HL-60 (cell line): ENCODE data around the gene NAPSA.

ENCODE experiments used
- DNase-seq, 2 experiments: peaks; one replicate each; pipeline ENCODE4 v3.0.0-alpha.2; 2010 to 2020; ENCODE audit warnings: low read depth in 1 of 2, low spot score in 1 of 2
- H3K27ac ChIP-seq: fragments of 250-450 bp; sonication (Bioruptor Pico); replicated peaks from 2 replicates; pipeline ENCODE4 v1.5.1; 2020; ENCODE audit warnings: mild to moderate bottlenecking, moderate library complexity
- H3K27me3 ChIP-seq: fragments of 250-450 bp; sonication (Bioruptor Pico); 2 replicates; pipeline ENCODE4 v1.5.1; 2021; ENCODE audit warnings: mild to moderate bottlenecking, moderate library complexity; ENCODE audit not compliant: insufficient read depth, poor library complexity, severe bottlenecking
- H3K4me3 ChIP-seq: replicated peaks from 2 replicates; pipeline ENCODE4 v1.5.1; 2011; ENCODE audit warnings: mild to moderate bottlenecking, control low read depth, low read length; ENCODE audit not compliant: insufficient read depth
- GABPA ChIP-seq: IDR thresholded peaks from 2 replicates; pipeline ENCODE4 v1.6.1; 2012; ENCODE audit warnings: low read depth
- POLR2AphosphoS5 ChIP-seq: IDR thresholded peaks from 2 replicates; pipeline ENCODE4 v1.6.1; 2012; ENCODE audit warnings: low read depth
- SPI1 ChIP-seq: IDR thresholded peaks from 2 replicates; pipeline ENCODE4 v1.6.1; 2012; ENCODE audit warnings: low read depth, mild to moderate bottlenecking, borderline replicate concordance
- TF ChIP-seq, protein P1 (sequence below): IDR thresholded peaks from one replicate; pipeline ENCODE4 v1.5.1; 2011; ENCODE audit warnings: low read length, control low read depth, inconsistent platforms; ENCODE audit not compliant: insufficient read depth
- TF ChIP-seq, protein P2 (sequence below): IDR thresholded peaks from 2 replicates; pipeline ENCODE4 v1.6.1; 2012; ENCODE audit warnings: low read depth; ENCODE audit not compliant: insufficient replicate concordance

Gene NAPSA

GRCh38 chr19:50329146-50329925, 36.1 kb downstream of the NAPSA start, which contains the start of gene KCNC3:
Gene KCNC3, minus strand, starts transcription at chr19:50329377. Its CDS starts 295 bp downstream, at chr19:50329082.
- H3K27ac ChIP-seq = no peak within 1 kb of the TSS
- peaks cover 49% of the 10 kb centered on the region for H3K27me3 ChIP-seq
- DNase-seq = peak; percentile 58 to 97
- no peak for TF ChIP-seq POLR2AphosphoS5
- TF ChIP-seq, protein P1, sequence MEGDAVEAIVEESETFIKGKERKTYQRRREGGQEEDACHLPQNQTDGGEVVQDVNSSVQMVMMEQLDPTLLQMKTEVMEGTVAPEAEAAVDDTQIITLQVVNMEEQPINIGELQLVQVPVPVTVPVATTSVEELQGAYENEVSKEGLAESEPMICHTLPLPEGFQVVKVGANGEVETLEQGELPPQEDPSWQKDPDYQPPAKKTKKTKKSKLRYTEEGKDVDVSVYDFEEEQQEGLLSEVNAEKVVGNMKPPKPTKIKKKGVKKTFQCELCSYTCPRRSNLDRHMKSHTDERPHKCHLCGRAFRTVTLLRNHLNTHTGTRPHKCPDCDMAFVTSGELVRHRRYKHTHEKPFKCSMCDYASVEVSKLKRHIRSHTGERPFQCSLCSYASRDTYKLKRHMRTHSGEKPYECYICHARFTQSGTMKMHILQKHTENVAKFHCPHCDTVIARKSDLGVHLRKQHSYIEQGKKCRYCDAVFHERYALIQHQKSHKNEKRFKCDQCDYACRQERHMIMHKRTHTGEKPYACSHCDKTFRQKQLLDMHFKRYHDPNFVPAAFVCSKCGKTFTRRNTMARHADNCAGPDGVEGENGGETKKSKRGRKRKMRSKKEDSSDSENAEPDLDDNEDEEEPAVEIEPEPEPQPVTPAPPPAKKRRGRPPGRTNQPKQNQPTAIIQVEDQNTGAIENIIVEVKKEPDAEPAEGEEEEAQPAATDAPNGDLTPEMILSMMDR = no peak
- TF ChIP-seq GABPA = no peak
- TF ChIP-seq, protein P2, sequence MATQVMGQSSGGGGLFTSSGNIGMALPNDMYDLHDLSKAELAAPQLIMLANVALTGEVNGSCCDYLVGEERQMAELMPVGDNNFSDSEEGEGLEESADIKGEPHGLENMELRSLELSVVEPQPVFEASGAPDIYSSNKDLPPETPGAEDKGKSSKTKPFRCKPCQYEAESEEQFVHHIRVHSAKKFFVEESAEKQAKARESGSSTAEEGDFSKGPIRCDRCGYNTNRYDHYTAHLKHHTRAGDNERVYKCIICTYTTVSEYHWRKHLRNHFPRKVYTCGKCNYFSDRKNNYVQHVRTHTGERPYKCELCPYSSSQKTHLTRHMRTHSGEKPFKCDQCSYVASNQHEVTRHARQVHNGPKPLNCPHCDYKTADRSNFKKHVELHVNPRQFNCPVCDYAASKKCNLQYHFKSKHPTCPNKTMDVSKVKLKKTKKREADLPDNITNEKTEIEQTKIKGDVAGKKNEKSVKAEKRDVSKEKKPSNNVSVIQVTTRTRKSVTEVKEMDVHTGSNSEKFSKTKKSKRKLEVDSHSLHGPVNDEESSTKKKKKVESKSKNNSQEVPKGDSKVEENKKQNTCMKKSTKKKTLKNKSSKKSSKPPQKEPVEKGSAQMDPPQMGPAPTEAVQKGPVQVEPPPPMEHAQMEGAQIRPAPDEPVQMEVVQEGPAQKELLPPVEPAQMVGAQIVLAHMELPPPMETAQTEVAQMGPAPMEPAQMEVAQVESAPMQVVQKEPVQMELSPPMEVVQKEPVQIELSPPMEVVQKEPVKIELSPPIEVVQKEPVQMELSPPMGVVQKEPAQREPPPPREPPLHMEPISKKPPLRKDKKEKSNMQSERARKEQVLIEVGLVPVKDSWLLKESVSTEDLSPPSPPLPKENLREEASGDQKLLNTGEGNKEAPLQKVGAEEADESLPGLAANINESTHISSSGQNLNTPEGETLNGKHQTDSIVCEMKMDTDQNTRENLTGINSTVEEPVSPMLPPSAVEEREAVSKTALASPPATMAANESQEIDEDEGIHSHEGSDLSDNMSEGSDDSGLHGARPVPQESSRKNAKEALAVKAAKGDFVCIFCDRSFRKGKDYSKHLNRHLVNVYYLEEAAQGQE = no peak
- no peak for TF ChIP-seq SPI1
- peak within 1 kb of the TSS; percentile 30 for H3K4me3 ChIP-seq

DNA sequence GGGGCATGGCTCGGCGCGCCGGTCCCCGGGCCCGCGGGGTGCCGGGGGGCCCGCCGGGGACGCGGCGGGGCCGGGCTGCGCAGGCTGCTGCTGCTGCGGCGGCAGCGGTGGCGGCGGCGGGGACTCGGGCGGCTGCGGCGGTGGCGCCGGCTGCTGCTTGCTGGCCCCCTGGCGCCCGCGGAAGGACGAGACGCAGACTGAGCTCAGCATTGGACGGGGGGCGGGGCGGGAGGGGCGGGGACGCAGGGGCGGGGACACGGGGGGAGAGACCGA, 36.6 kb downstream of the NAPSA start:
- Histone ChIP-seq H3K4me3 (peak overlapping the region; percentile 30), H3K27ac (no peak overlapping the region), H3K27me3 (peaks cover 49% of the 10 kb centered on the region)
- no peak for DNase-seq
- no peak for TF ChIP-seq POLR2AphosphoS5
- TF ChIP-seq, protein P1 = no peak

DNA sequence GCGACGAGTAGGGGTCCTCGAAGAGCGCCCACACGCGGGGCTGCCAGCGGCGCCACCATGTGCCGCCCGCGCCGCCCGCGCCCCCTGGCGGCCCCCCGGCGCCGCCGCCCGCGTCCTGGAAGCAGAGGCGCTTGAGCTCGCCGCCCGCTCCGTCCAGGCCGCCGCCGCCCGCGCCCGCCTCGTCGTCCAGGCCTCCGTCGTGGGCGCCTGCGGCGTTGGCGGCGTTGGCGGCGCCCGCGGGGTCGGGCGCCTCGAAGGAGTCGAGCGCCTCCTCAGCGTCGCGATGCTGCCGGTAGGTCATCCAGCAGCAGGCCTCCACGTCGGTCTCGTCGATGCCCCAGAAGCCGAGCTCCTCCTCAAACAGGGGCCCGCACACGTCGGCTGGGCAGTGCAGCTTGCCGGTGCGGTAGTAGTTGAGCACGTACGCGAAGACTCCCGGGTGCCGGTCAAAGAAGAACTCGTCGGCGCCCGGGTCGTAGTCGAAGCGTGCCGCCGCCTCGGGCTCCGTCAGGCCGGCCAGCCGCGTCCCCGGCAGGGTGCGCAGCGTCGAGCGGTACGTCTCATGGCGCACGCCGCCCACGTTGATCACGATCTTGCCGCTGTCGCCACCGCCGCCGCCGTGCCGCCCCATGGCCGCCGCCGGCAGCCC, 37.1 kb downstream of the NAPSA start:
- peak overlapping the region; percentile 30 for H3K4me3 ChIP-seq
- peaks cover 49% of the 10 kb centered on the region for H3K27me3 ChIP-seq
- no peak for DNase-seq
- H3K27ac ChIP-seq = no peak overlapping the region
- TF ChIP-seq, protein P2 = no peak
- TF ChIP-seq SPI1 = no peak
- TF ChIP-seq GABPA = no peak
- no peak for TF ChIP-seq POLR2AphosphoS5
- TF ChIP-seq, protein P1 = no peak
